Effector memory CD8-positive, alpha-beta T cell (primary cell): ENCODE measurements around the gene PPP2CA.
"Not testable (repeated sequence)": the region's sequence is repeated elsewhere in the genome, so short reads cannot be mapped to it uniquely, and the experiment has no call there.

Experiments
- ATAC-seq: fragments of 150-1000 bp; cut with Tn5 transposase; replicated peaks from 2 replicates; pipeline ENCODE4 v1.10.0; 2021; ENCODE audit warnings: mild to moderate bottlenecking, moderate library complexity
- DNase-seq, 3 experiments: peaks; one replicate each; pipeline ENCODE4 v3.0.0; 2021
- H3K27ac Mint-ChIP-seq, 2 donors: one replicate each; pipeline ENCODE4 v1.8.0; 2022; ENCODE audit warnings: mild to moderate bottlenecking in 2 of 2, mixed read lengths in 2 of 2, moderate library complexity in 2 of 2
- H3K27me3 Mint-ChIP-seq, 2 donors: one replicate each; pipeline ENCODE4 v1.8.0; 2022; ENCODE audit warnings: mixed read lengths in 2 of 2
- H3K36me3 Mint-ChIP-seq: one replicate; pipeline ENCODE4 v1.8.0; 2022; ENCODE audit warnings: mild to moderate bottlenecking, moderate library complexity, mixed read lengths; ENCODE audit not compliant: insufficient read depth
- H3K4me1 Mint-ChIP-seq, 2 donors: one replicate each; pipeline ENCODE4 v1.8.0; 2022; ENCODE audit warnings: low read depth in 2 of 2, mixed read lengths in 2 of 2
- H3K4me3 Mint-ChIP-seq, 2 donors: one replicate each; pipeline ENCODE4 v1.8.0; 2022; ENCODE audit warnings: mild to moderate bottlenecking in 2 of 2, mixed read lengths in 2 of 2, moderate library complexity in 2 of 2
- H3K9me3 Mint-ChIP-seq, 2 donors: one replicate each; pipeline ENCODE4 v1.8.0; 2022; ENCODE audit warnings: mixed read lengths in 2 of 2

Gene PPP2CA

DNA sequence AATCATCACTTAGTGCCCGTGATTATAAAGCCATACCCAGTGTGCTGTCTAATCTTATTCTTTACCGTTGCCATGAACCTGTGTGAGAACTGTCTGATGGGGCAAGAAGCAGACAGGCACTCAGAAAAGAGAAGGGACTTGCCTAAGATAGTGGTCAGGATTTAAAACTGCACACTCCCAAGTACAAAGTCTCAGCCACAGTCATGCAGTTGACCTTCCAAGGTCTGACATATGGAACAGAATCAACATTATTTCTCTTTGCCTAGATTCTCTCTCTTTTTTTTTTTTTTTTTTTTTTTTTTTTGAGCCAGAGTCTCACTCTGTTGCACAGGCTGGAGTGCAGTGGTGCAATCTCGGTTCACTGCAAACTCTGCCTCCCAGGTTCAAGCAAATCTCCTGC, 1.9 kb upstream of the PPP2CA start:
- no peak for DNase-seq
- Mint-ChIP-seq H3K4me3 (peak overlapping the region; percentile 98 to 99), H3K36me3 (peaks cover 30% of the 10 kb centered on the region), H3K27ac (peak overlapping the region; percentile 100), H3K4me1 (peaks cover 24 to 31% of the 10 kb centered on the region in 2 donors), H3K27me3 (no peaks in the 10 kb centered on the region), H3K9me3 (no peaks in the 10 kb centered on the region)
- no peak for ATAC-seq

DNA sequence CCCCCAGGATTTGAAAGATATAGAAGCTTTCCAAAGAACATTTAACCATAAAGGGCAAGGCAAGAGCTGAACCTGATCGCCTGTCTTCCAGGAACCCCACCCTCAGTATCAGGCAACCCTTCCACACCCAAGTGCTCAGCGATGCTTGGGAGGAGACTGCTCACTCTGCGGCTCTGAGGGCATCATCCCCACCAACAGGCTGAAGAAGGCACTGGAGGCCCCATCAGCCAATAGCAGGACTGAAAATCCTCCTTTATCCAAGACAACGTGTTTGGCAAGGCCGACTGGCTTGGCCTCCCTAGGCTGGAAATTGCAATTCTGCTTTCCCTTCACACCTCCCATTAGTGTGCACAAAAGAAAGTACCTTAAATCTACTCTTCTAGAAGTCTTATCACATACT, 1.4 kb upstream of the PPP2CA start:
- Mint-ChIP-seq H3K27me3 (no peaks in the 10 kb centered on the region), H3K36me3 (peaks cover 32% of the 10 kb centered on the region), H3K4me3 (peak overlapping the region; percentile 98 to 99), H3K4me1 (peaks cover 27 to 36% of the 10 kb centered on the region in 2 donors), H3K27ac (peak overlapping the region; percentile 100), H3K9me3 (no peaks in the 10 kb centered on the region)
- peak in 1 of 3 experiments; percentile 4 for DNase-seq
- ATAC-seq, result no peak

DNA sequence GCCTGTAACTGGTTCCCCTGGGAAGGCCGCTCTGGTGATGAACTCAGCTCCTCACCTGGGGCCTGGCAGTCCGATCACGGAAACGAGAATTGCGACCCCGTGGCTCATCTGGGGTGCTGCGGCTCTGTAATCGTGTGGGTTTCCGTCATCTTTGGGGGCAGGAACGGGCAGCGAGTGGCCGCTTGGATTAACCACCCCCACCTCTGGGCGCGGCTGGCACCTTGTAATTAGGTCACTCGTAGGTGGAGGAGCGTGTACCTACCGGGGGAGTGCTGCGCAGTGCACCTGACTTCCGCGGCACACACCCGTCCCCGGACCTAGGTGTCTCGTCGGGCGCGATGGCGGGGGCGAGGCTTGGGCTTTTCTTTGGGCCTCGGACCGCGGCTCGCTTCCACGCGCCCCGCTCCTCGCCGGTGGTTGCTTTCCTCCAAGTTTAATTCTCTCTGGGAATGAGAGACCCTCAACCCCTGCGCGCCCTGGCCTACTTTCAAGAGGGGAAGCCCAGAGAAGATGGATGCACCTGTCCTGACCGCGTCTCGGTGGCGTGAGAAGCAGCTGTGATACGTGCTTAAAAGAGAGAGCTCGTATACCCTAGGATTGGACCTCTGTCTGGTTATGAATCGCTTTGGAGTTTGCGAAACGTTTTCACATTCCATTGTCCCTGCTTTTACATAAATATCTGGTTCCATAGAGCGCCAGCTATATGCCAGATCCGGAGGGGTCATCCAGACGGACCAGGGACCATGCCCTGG, 744 bp upstream of the PPP2CA start:
- H3K27ac Mint-ChIP-seq, result peak overlapping the region; percentile 100
- H3K4me1 Mint-ChIP-seq, result peaks cover 31 to 41% of the 10 kb centered on the region in 2 donors

DNA sequence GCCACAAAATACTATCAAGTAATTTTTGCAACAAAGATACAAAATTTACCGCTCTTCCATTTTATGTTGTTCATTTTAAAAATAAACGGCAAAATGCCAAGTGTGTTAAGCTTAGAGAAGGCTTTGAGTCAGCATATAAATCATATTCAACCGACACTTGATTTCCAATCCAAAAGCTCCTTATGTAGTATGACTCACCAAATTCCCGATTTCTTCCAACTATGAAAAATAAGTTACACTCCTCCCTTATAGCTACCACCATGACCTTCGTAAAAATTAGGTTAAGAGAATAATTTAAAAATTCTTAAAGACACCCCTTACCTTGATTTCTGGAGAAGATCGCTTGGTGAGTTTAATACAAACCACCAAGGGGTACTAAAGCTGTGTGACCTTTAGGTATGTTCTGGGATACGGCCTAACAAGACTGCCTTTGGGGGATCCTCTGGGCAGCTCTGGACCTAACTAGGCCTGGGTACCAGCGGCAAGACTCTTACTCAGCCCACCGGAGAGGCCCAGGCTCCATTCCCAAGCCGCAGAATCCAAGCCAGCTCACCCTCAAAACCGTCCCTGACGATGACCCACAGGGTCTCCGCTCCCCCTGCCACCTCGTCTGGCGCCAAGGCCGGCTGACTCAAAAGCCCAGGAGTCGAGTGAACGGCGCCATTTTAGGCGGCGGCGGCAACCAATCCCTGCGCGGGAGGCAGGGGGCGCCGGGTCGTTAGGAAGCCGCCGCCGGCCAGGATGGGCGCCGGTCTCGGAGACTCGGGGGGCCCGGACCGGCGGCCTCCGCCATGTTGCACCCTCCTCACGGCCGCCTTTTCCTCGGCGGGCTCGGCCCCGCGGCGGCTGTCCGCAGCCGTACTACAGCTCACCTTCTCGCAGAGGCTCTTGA, 739 bp downstream of the PPP2CA start:
- H3K4me1 Mint-ChIP-seq, result peaks cover 43 to 54% of the 10 kb centered on the region in 2 donors
- H3K27me3 Mint-ChIP-seq, result no peaks in the 10 kb centered on the region
- peak; percentile 19 for ATAC-seq
- H3K36me3 Mint-ChIP-seq, result peaks cover 52% of the 10 kb centered on the region
- H3K4me3 Mint-ChIP-seq, result peak overlapping the region; percentile 98 to 99
- peak; percentile 47 to 51 (median 49) for DNase-seq
- peak overlapping the region; percentile 100 for H3K27ac Mint-ChIP-seq
- no peaks in the 10 kb centered on the region for H3K9me3 Mint-ChIP-seq

More for the DNA sequence above, 744 bp upstream of the PPP2CA start:
- peak; percentile 75 for ATAC-seq
- Mint-ChIP-seq H3K36me3 (peaks cover 38% of the 10 kb centered on the region), H3K9me3 (no peaks in the 10 kb centered on the region), H3K4me3 (peak overlapping the region; percentile 98 to 99), H3K27me3 (no peaks in the 10 kb centered on the region)
- peak in 2 of 3 experiments; percentile 89 to 91 for DNase-seq

DNA sequence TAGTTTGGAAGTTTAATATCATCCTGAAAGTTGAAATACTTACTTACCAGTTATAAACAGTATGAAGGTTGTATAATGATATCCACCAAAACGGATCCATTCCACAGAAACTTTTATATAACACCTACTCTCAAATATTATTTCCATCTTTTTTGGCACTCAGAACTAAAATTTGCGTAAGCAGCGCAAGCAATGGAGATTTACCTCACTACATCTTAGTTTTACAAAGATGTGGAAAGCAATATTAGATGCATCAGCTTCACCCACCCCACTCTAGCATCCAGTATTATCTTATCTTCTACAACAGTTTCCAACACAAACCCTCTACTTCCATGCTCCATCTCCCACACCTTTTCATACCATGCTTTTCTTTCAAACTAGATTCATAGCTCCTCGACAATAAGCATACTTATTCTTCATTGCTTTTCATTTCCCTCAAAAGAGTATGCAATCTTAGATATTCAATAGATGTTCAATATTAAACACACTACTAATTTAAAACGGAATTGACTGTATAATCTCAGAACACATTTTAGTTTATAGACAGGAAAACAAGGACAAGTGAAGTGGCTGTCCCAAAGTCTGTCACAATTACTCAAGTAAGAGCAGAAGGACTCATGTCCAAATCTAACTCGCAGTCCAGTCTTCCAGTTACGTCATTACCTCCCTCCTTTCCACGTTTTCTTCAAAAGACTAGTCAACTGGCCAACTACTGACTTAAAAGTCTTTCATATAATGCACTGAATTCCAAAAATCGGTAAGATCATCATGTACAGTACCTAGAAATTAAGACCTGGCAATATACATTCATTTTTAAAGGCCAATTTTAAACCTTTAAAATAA, 2.2 kb downstream of the PPP2CA start:
- Mint-ChIP-seq H3K4me3 (peak overlapping the region; percentile 98 to 99), H3K36me3 (peaks cover 61% of the 10 kb centered on the region)

DNA sequence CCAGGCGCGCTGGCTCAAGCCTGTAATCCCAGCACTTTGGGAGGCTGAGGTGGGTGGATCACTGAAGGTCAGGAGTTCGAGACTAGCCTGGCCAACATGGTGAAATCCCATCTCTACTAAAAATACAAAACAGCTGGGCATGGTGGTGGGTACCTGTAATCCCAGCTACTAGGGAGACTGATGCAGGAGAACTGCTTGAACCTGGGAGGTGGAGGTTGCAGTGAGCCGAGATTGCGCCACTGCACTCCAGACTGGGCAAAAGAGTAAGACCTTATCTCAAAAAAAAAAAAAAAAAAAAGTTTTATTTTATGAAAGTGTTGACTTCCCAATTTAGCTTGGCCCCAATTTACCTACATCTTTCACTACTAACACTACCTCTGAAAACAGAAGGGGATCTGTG, 4.2 kb downstream of the PPP2CA start:
- Mint-ChIP-seq H3K27ac (peak overlapping the region in 1 of 2 donors; percentile 84), H3K4me1 (peaks cover 60 to 77% of the 10 kb centered on the region in 2 donors), H3K36me3 (peaks cover 60% of the 10 kb centered on the region), H3K4me3 (peak overlapping the region; percentile 61 to 99)
- not testable (repeated sequence) for H3K27me3 Mint-ChIP-seq, ATAC-seq, DNase-seq, H3K9me3 Mint-ChIP-seq

More for the DNA sequence above, 2.2 kb downstream of the PPP2CA start:
- peak overlapping the region; percentile 100 for H3K27ac Mint-ChIP-seq
- DNase-seq (no peak), ATAC-seq (no peak)
- no peaks in the 10 kb centered on the region for H3K27me3 Mint-ChIP-seq
- peaks cover 57 to 69% of the 10 kb centered on the region in 2 donors for H3K4me1 Mint-ChIP-seq
- no peaks in the 10 kb centered on the region for H3K9me3 Mint-ChIP-seq

DNA sequence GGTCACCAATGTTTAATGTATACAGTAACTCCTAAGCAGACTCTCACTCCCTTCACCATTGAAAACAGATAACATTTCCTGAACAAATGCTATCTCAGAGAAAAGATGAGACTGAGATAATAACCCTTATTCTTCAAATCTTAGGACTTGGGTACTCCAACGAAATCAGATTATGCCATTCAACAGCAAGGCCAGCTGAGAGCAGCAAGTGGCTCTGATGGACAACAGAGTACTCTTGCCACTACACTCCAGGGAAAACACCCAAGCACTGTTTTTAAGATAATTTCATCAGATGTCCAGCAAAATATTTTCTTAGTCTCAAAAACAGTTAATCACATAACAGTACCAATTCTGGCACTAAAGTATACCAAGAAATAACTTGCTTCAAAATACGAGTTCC, 10.1 kb downstream of the PPP2CA start:
- ATAC-seq (no peak), DNase-seq (no peak)
- Mint-ChIP-seq H3K9me3 (no peaks in the 10 kb centered on the region), H3K27ac (peak overlapping the region in 1 of 2 donors; percentile 38), H3K27me3 (no peaks in the 10 kb centered on the region), H3K4me3 (peak overlapping the region in 1 of 2 donors; percentile 3), H3K4me1 (peaks cover 44 to 80% of the 10 kb centered on the region in 2 donors), H3K36me3 (peaks cover 24% of the 10 kb centered on the region)

DNA sequence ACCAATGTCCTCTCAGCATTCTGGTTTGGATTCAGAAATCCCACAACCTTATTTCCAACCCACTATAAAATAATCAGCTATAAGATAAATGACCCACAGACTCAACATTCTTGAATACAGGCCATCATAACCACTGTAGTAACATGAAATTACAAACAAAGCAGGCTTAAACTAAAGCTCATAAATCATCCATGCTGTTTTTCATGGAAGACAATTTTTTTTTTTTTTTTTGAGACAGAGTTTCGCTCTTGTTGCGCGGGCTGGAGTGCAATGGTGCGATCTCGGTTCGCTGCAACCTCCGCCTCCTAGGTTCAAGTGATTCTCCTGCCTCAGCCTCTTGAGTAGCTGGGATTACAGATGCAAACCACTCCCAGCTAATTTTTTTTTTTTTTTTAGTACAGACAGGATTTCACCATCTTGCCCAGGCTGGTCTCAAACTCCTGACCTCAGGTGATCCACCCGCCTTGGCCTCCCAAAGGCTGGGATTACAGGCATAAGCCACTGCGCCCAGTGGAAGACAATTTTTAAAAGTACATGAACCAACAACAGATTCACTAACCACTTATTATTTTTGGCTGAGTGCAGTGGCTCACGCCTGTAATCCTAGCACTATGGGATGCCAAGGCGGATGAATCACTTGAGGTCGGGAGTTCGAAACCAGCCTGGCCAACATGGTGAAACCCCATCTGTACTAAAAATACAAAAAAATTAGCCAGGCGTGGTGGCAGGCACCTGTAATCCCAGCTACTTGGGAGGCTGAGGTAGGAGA, 14.4 kb downstream of the PPP2CA start:
- Mint-ChIP-seq H3K4me3 (peak overlapping the region in 1 of 2 donors; percentile 59), H3K4me1 (peaks cover 26 to 57% of the 10 kb centered on the region in 2 donors), H3K36me3 (peaks cover 18% of the 10 kb centered on the region)
- H3K27ac Mint-ChIP-seq, H3K9me3 Mint-ChIP-seq, ATAC-seq, H3K27me3 Mint-ChIP-seq, DNase-seq: not testable (repeated sequence)

DNA sequence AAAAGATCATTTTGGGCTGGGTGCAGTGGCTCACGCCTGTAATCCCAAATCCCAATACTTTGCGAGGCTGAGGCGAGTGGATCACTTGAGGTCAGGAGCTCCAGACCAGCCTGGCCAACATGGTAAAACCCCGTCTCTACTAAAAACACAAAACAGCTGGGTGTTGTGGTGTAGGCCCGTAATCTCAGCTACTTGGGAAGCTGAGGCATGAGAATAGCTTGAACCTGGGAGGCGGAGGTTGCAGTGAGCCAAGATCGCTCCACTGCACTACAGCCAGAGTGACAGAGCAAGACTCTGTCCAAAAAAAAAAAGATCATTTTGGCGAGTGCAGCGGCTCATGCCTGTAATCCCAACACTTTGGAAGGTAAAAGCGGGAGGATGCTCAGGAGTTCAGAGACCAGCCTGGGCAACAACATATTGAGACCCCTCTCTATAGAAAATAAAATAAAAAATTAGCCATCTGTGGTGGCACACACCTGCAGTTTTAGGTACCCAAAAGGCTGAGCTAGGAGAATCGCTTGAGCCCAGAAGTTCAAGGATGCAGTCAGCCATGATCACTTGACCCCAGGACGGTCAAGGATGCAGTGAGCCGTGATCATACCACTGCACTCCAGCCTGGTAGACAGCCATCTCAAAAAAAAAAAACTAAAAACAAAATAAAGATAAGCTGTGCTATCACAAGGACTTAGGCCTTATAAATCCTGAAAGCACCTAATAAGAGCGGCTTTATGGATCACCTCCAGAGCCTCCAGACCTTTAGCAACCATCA, 16.2 kb downstream of the PPP2CA start:
- no peaks in the 10 kb centered on the region for H3K9me3 Mint-ChIP-seq
- peak overlapping the region in 1 of 2 donors; percentile 83 for H3K27ac Mint-ChIP-seq
- H3K36me3 Mint-ChIP-seq, result peaks cover 33% of the 10 kb centered on the region
- no peak for ATAC-seq
- H3K4me3 Mint-ChIP-seq, result peak overlapping the region; percentile 47 to 65
- H3K4me1 Mint-ChIP-seq, result peaks cover 26 to 55% of the 10 kb centered on the region in 2 donors
- no peak for DNase-seq
- H3K27me3 Mint-ChIP-seq, result no peaks in the 10 kb centered on the region

DNA sequence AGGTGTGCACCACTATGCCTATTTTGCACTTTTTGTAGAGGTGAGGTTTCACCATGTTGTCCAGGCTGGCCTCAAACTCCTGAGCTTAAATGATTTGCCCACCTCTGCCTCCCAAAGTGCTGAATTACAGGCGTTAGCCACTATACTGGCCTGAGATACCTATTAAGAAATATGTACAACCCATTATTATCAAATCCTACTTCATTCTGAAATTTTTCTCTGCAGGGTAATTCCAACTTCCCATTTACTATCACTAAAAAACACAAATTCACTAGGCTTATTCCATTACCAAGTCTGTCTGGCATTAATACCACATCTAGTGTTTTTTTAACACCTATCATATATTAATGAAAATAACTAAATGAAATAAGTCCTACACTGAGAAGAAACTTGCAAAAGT, 18.2 kb downstream of the PPP2CA start:
- DNase-seq, result no peak
- no peaks in the 10 kb centered on the region for H3K27me3 Mint-ChIP-seq
- ATAC-seq, result no peak
- no peak overlapping the region for H3K27ac Mint-ChIP-seq
- H3K4me3 Mint-ChIP-seq, result no peak overlapping the region
- peaks cover 28 to 44% of the 10 kb centered on the region in 2 donors for H3K4me1 Mint-ChIP-seq
- H3K9me3 Mint-ChIP-seq, result no peaks in the 10 kb centered on the region
- peaks cover 52% of the 10 kb centered on the region for H3K36me3 Mint-ChIP-seq

DNA sequence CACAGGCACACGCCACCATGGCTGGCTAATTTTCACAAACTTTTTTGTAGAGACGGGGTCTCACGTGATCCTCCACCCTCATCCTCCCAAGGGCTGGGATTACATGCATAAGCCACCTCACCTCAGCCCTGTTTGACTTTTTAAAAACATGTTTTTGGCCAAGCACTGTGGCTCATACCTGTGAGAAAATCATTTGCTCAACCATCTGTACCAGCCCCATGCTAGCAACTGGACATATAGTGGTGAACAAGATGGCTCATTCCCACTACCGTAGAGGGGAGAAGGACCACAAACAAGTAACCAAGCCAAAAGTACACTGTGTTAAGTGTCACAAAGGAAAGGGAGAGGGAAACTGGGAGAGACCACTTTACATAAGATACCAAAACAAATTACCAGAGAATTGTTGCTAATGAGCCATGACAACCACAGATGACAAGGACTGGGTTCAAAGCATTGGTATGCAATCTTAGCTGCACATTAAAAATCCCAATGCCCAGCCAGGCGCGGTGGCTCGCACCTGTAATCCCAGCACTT, 19.2 kb downstream of the PPP2CA start:
- no peaks in the 10 kb centered on the region for H3K27me3 Mint-ChIP-seq
- H3K9me3 Mint-ChIP-seq, result no peaks in the 10 kb centered on the region
- peak overlapping the region in 1 of 2 donors; percentile 77 for H3K27ac Mint-ChIP-seq
- no peak for ATAC-seq
- H3K4me3 Mint-ChIP-seq, result peak overlapping the region in 1 of 2 donors; percentile 13
- peaks cover 23 to 41% of the 10 kb centered on the region in 2 donors for H3K4me1 Mint-ChIP-seq
- H3K36me3 Mint-ChIP-seq, result peaks cover 62% of the 10 kb centered on the region
- DNase-seq, result no peak
